Gastroesophageal sphincter (tissue), 3 donors: ENCODE data around the gene COL4A6.

Experiments
- POLR2A ChIP-seq, 2 donors: fragments of 450-650 bp; IDR thresholded peaks; one replicate each; pipeline ENCODE4 v1.6.1; 2017; ENCODE audit warnings: antibody characterized with exemption in 2 of 2, mild to moderate bottlenecking in 2 of 2, moderate library complexity in 1 of 2
- TF ChIP-seq, protein P1 (sequence below), 4 experiments: fragments of 200-600 bp in 2 of 4; fragments of 450-650 bp in 2 of 4; sonication (generic) in 1 of 4; IDR thresholded peaks; one replicate each; pipeline ENCODE4 v1.5.1; 2017 to 2019; ENCODE audit warnings: antibody characterized with exemption in 4 of 4, mild to moderate bottlenecking in 2 of 4, moderate library complexity in 2 of 4

DNA sequence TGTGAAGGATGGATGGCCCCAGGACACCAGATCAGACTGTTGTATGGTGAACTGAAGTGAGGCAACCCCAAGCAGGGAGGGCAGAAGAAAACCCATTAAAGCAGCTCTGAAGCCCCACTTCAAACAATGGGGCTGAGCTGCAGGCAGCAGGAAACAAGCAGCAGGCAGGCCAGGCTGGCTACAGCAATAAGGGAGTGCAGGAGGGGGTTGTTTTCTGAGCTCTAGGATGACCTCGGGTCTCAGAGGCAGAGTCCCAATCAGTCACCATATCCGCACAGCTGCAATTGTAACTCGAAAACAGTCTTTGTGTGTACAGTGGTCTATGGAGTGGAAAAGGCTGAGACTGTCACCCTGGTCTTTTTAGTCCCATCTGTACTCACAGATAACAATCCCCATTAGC, 90.4 kb downstream of the COL4A6 start:
- TF ChIP-seq, protein P1, sequence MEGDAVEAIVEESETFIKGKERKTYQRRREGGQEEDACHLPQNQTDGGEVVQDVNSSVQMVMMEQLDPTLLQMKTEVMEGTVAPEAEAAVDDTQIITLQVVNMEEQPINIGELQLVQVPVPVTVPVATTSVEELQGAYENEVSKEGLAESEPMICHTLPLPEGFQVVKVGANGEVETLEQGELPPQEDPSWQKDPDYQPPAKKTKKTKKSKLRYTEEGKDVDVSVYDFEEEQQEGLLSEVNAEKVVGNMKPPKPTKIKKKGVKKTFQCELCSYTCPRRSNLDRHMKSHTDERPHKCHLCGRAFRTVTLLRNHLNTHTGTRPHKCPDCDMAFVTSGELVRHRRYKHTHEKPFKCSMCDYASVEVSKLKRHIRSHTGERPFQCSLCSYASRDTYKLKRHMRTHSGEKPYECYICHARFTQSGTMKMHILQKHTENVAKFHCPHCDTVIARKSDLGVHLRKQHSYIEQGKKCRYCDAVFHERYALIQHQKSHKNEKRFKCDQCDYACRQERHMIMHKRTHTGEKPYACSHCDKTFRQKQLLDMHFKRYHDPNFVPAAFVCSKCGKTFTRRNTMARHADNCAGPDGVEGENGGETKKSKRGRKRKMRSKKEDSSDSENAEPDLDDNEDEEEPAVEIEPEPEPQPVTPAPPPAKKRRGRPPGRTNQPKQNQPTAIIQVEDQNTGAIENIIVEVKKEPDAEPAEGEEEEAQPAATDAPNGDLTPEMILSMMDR (IDR thresholded peaks at IDR 0.05) = no peak
- TF ChIP-seq POLR2A (IDR thresholded peaks at IDR 0.05) = no peak
